SK-N-SH (cell line): ENCODE measurements around the gene SLC22A23.

ENCODE experiments used
- CHD2 ChIP-seq: fragments of 150-350 bp; IDR thresholded peaks from 2 replicates; pipeline ENCODE4 v1.6.1; 2018; ENCODE audit warnings: low read length; ENCODE audit not compliant: partially characterized antibody
- EP300 ChIP-seq, 2 experiments: IDR thresholded peaks; 2 replicates each; pipeline versions ENCODE4 v1.4.0 to v1.6.1; 2012; ENCODE audit warnings: borderline replicate concordance in 1 of 2, low read depth in 1 of 2, low read length in 1 of 2
- FOXJ3 ChIP-seq: sonication (generic); formaldehyde crosslinking; IDR thresholded peaks from 2 replicates; pipeline ENCODE4 v1.5.1; 2020; ENCODE audit warnings: mild to moderate bottlenecking, missing genetic modification reagents
- POLR2AphosphoS5 ChIP-seq: IDR thresholded peaks from 2 replicates; pipeline ENCODE4 v1.6.1; 2012; ENCODE audit warnings: low read depth, low read length
- RXRA ChIP-seq: IDR thresholded peaks from 2 replicates; pipeline ENCODE4 v1.4.0; 2012; ENCODE audit warnings: low read depth, mild to moderate bottlenecking, borderline replicate concordance
- SIN3A ChIP-seq: IDR thresholded peaks from 2 replicates; pipeline ENCODE4 v1.6.1; 2012; ENCODE audit warnings: low read depth, mild to moderate bottlenecking, low read length, moderate library complexity, borderline replicate concordance
- SMC3 ChIP-seq: IDR thresholded peaks from 2 replicates; pipeline ENCODE4 v1.6.1; 2012; ENCODE audit warnings: low read depth, low read length, improper control_type of control experiment
- TCF12 ChIP-seq: IDR thresholded peaks from 2 replicates; pipeline ENCODE4 v1.4.0; 2012
- TEAD4 ChIP-seq: IDR thresholded peaks from 2 replicates; pipeline ENCODE4 v1.4.0; 2012; ENCODE audit warnings: mild to moderate bottlenecking, borderline replicate concordance; ENCODE audit not compliant: insufficient read depth
- TF ChIP-seq, protein P1 (sequence below): fragments of 200-600 bp; sonication (generic); IDR thresholded peaks from 2 replicates; pipeline ENCODE4 v1.6.1; 2017; ENCODE audit warnings: antibody characterized with exemption, mild to moderate bottlenecking, moderate library complexity
- TF ChIP-seq, protein P2 (sequence below): IDR thresholded peaks from 2 replicates; pipeline ENCODE4 v1.4.0; 2012; ENCODE audit warnings: low read depth, borderline replicate concordance
- TF ChIP-seq, protein P3 (sequence below): IDR thresholded peaks from 2 replicates; pipeline ENCODE4 v1.4.0; 2012; ENCODE audit warnings: low read depth
- TF ChIP-seq, protein P4 (sequence below): IDR thresholded peaks from 2 replicates; pipeline ENCODE4 v1.6.1; 2012; ENCODE audit warnings: mild to moderate bottlenecking, low read depth, low read length, moderate library complexity

DNA sequence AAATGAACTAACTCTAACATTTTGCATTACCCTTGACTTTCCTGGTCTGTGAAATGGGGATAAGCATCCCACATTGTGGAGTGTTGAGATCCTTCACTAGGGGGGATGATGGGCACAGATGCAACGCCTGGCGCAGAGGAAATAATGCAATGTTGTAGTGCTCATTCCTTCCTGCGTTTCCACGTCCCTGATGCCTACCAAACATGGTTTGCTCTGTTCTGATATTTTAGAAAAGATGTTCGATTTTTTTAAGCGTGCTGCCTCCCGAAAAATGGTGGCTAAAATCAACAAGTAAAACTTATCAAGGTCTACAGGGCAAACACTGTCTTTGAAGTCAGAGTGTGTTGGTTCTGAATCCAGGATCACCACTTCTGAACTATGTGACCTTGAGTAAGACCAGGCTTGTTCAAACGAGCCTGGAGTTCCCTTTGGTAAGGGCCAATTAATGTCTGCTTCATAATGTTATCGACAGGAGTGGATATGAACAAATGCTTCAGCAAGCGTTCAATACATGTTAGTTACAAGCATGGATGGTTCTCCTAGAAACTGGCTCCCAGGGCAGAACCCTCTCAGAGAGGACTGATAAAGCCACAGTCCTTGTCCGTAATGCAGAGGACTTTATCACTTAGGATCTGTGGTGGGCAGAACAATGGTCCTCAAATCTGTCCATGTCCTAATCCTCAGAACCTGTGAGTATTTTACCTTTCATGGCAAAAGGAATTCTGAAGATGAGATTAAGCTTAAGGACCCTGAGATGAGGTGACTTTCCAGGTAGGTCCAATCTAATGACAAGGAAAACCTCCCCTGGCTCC is 44.7 kb downstream of the SLC22A23 start:
- TF ChIP-seq EP300 (IDR thresholded peaks at IDR 0.05; ENCODE audit: borderline replicate concordance in 1 of 2, low read depth in 1 of 2, low read length in 1 of 2), result no peak
- no peak for TF ChIP-seq CHD2
- TF ChIP-seq, protein P1, sequence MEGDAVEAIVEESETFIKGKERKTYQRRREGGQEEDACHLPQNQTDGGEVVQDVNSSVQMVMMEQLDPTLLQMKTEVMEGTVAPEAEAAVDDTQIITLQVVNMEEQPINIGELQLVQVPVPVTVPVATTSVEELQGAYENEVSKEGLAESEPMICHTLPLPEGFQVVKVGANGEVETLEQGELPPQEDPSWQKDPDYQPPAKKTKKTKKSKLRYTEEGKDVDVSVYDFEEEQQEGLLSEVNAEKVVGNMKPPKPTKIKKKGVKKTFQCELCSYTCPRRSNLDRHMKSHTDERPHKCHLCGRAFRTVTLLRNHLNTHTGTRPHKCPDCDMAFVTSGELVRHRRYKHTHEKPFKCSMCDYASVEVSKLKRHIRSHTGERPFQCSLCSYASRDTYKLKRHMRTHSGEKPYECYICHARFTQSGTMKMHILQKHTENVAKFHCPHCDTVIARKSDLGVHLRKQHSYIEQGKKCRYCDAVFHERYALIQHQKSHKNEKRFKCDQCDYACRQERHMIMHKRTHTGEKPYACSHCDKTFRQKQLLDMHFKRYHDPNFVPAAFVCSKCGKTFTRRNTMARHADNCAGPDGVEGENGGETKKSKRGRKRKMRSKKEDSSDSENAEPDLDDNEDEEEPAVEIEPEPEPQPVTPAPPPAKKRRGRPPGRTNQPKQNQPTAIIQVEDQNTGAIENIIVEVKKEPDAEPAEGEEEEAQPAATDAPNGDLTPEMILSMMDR, result no peak
- TF ChIP-seq, protein P2, sequence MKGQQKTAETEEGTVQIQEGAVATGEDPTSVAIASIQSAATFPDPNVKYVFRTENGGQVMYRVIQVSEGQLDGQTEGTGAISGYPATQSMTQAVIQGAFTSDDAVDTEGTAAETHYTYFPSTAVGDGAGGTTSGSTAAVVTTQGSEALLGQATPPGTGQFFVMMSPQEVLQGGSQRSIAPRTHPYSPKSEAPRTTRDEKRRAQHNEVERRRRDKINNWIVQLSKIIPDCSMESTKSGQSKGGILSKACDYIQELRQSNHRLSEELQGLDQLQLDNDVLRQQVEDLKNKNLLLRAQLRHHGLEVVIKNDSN, result no peak
- no peak for TF ChIP-seq RXRA
- TF ChIP-seq SMC3, result no peak
- TF ChIP-seq, protein P3, sequence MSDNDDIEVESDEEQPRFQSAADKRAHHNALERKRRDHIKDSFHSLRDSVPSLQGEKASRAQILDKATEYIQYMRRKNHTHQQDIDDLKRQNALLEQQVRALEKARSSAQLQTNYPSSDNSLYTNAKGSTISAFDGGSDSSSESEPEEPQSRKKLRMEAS, result no peak
- TF ChIP-seq SIN3A, result no peak
- no peak for TF ChIP-seq POLR2AphosphoS5
- TF ChIP-seq, protein P4, sequence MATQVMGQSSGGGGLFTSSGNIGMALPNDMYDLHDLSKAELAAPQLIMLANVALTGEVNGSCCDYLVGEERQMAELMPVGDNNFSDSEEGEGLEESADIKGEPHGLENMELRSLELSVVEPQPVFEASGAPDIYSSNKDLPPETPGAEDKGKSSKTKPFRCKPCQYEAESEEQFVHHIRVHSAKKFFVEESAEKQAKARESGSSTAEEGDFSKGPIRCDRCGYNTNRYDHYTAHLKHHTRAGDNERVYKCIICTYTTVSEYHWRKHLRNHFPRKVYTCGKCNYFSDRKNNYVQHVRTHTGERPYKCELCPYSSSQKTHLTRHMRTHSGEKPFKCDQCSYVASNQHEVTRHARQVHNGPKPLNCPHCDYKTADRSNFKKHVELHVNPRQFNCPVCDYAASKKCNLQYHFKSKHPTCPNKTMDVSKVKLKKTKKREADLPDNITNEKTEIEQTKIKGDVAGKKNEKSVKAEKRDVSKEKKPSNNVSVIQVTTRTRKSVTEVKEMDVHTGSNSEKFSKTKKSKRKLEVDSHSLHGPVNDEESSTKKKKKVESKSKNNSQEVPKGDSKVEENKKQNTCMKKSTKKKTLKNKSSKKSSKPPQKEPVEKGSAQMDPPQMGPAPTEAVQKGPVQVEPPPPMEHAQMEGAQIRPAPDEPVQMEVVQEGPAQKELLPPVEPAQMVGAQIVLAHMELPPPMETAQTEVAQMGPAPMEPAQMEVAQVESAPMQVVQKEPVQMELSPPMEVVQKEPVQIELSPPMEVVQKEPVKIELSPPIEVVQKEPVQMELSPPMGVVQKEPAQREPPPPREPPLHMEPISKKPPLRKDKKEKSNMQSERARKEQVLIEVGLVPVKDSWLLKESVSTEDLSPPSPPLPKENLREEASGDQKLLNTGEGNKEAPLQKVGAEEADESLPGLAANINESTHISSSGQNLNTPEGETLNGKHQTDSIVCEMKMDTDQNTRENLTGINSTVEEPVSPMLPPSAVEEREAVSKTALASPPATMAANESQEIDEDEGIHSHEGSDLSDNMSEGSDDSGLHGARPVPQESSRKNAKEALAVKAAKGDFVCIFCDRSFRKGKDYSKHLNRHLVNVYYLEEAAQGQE, result no peak
- TF ChIP-seq TCF12, result no peak
- TF ChIP-seq FOXJ3 (CRISPR knock-in tag), result no peak
- no peak for TF ChIP-seq TEAD4
